ENCODE results near the gene SOAT2.
"Not testable (repeated sequence)": the region's sequence is repeated elsewhere in the genome, so short reads cannot be mapped to it uniquely, and the experiment has no call there.

Gene SOAT2

GRCh38 chr12:53079226-53080117 lies 23.8 kb upstream of the SOAT2 start, which contains the start of gene SPRYD3:
Gene SPRYD3 (minus strand): TSS chr12:53079390. CDS start chr12:53079333, 57 bp downstream.
- DNase-seq (ENCODE audit: low read depth): peak; percentile 93

GRCh38 chr12:53082637-53083175 lies 20.6 kb upstream of the SOAT2 start:
- DNase-seq (ENCODE audit: low read depth): no peak

GRCh38 chr12:53086361-53086760 lies 16.9 kb upstream of the SOAT2 start:
- DNase-seq (ENCODE audit: low read depth): no peak

DNA sequence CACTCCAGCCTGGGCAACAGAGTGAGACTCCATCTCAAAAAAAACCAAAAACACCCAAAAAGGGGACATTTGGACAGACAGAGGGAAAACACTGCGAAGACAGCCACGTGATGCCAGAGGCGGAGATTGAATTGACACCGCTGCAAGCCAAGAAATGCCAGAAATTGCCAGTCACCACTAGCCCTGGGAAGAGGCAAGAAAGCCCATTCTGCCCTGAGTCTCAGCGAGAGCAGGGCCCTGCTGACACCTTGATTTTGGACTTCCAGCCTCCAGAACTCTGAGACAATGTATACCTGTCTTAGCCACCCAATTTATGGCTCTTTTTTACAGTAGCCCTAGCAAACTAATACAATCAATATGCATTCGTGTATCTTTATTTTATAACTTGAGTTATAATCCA lies 13.2 kb upstream of the SOAT2 start:
- DNase-seq (ENCODE audit: low read depth): no peak

DNA sequence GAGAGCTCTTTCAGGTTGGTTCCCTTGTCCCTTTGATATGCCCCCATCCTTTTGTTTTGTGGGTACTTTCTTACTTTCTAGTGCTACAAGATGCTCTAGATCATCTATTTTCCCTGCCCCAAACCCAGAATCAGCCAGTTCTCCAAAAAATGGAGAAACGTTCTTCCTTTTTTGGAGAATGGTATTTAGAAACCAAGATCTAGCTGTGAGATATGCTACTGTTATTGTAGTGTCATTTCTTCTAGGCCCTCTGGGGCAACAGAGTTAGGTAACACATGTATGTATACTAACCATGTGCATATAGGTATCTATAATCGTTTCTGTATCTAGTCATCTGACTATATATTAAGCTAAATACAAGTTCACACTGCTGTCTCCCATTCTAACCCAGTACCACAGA lies 12.7 kb upstream of the SOAT2 start:
- DNase-seq (ENCODE audit: low read depth): no peak

GRCh38 chr12:53091756-53092155 lies 11.5 kb upstream of the SOAT2 start:
- DNase-seq (ENCODE audit: low read depth): no peak

DNA sequence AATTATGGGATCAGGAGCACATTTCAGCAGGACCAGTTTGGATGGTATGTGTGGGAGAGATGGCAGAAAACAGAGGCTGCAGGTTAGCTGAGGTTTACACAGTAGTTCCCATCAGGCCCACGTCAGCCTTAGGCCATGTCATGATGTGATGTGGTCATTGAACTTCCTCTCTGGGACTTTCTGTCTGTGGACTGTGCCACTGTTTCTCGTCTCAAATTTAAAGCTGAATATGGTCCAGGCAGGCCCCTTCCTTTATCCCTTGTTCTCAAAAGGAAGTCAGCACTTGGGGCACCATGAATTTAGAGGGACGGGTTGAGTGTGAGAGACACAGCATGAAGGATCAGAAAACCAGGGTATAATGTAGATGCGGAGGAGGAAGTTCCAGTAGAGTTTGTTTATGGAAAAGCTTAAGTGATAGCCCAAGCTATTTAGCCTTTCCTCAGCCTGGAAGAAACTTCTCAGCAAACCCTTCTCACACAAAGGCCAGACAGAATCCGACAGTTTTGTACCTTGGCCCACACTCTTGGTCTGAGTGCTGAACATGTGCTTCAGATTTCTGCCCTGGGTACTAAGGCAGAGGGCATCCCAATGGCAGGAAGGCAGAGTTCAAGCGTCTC lies 9.4 kb upstream of the SOAT2 start:
- DNase-seq (ENCODE audit: low read depth): peak; percentile 43

DNA sequence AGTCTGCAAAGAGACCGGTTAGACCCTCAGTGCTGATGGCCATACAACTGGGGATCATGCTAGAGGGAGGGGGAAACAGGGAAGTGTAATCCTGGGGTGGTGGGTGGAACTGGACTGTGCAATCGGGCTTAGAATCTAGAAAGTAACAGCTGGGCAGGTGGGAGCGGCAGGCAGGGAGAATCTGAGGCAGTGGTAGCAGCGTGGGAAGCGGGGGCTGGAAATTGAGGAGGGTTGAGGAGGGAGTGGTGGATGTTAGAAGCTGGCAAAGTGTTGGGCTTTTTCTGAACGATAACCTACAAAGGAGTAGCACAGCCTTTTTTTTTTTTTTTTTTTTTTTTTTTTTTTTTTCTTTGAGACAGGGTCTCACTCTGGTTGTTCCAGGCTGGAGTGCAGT lies 8.9 kb upstream of the SOAT2 start:
- no peak for DNase-seq (ENCODE audit: low read depth)

GRCh38 chr12:53094796-53095595 lies 8.3 kb upstream of the SOAT2 start:
- DNase-seq (ENCODE audit: low read depth): not testable (repeated sequence)

DNA sequence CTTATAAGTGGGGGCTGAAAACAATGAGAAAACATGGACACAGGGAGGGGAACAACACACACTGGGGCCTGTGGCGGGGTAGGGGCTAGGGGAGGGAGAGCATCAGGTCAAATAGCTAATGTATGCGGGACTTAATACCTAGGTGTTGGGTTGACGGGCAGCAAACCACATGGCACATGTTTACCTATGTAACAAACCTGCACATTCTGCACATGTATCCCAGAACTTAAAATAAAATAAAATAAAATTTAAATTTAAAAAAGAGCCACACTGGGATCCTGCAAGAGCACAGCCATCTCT lies 7.7 kb upstream of the SOAT2 start:
- not testable (repeated sequence) for DNase-seq (ENCODE audit: low read depth)

GRCh38 chr12:53096089-53096741 lies 7.1 kb upstream of the SOAT2 start:
- no peak for DNase-seq (ENCODE audit: low read depth)

DNA sequence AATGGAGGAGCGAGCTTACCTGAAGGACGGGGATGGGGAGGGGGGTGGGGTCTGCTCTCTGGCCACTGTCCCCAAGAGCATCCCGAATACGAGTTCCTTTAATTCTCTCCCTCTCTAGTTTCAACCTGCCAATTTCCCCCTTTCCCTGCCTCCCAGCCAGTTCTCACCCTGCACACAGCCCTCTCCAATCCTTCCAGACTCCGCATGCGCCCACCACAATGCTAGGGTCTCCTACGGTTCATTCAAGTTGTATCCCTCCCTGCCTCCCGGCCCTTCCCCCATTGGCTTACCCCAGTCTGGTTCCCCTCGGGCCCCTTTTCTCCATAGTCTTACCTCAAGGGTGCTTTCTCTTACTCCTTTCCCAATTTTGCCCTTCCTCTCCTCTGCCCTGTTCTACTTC lies 6.5 kb upstream of the SOAT2 start:
- DNase-seq (ENCODE audit: low read depth): no peak

- no peak for DNase-seq (ENCODE audit: low read depth)
Measured at GRCh38 chr12:53097207-53097563, 6.1 kb upstream of the SOAT2 start.

- DNase-seq (ENCODE audit: low read depth): peak; percentile 20
Measured at GRCh38 chr12:53097564-53098353, 5.5 kb upstream of the SOAT2 start, which contains the start of gene IGFBP6. Gene IGFBP6 (plus strand): TSS chr12:53097667. CDS start chr12:53097718, 51 bp downstream.

DNA sequence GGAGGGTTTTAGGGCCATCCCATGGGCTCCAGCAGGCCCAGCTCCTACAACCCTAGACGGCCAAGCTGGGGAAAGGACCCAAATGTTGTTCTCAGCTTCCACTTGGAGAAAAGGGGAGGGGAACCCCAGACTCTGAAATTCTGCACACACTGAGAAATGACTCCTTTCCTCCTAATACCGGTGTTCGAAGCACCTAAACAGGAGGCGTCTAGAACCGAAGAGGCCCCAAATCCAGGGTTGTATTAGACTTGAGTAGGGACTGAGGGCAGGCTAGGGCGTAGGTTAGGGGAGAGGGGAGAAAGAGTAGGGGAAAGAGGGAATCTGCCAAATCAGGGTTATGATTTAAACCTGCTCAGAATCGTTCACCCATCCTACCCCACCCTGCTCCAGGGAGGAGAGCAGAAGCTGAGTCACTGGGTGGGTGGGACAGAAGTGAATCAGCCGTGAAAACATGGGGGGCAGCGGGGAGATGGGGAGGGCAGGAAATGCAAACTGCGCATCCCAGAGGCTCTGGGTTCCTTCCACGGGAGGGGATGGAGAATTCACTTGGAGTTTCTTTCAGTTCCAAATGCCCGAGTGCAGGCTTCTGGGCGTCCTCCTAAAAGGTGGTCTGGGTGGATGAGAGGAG lies 4.8 kb upstream of the SOAT2 start:
- DNase-seq (ENCODE audit: low read depth): peak; percentile 45

- peak; percentile 86 for DNase-seq (ENCODE audit: low read depth)
Measured at GRCh38 chr12:53099071-53099882, 4.0 kb upstream of the SOAT2 start.

DNA sequence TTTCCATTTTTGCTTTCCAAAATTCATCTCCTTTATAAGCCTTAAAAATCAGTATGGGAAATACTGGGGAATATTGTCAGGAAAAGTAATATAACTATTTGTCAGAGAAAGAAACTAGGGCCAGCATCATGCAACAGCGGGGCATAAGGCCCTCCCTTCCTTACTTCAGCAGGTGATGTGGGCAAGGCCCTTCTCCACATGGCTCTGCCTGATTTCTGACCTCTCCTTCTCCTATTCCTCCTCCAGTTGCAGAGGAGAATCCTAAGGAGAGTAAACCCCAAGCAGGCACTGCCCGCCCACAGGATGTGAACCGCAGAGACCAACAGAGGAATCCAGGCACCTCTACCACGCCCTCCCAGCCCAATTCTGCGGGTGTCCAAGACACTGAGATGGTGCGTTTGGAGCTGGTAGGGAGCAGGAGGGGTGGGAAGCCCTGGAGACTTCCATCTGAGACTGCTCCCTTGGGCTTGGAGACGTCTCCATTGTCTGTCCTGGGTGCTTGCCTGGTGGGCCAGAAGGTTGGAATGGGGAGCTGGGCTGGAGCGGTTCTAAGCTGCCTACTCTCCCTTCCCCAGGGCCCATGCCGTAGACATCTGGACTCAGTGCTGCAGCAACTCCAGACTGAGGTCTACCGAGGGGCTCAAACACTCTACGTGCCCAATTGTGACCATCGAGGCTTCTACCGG lies 2.7 kb upstream of the SOAT2 start:
- no peak for DNase-seq (ENCODE audit: low read depth)

GRCh38 chr12:53101266-53101665 lies 2.0 kb upstream of the SOAT2 start:
- no peak for DNase-seq (ENCODE audit: low read depth)
